ENCODE results near the gene INHBE. TPM values are rescaled to one million over a fixed set of nuclear protein-coding genes. Genes with fewer than 3 reads are reported as not detected.
"Not testable (repeated sequence)": the region's sequence is repeated elsewhere in the genome, so short reads cannot be mapped to it uniquely, and the experiment has no call there.

INHBE gene
- total RNA-seq, 4 donors from 2014 or later, result not detected

DNA sequence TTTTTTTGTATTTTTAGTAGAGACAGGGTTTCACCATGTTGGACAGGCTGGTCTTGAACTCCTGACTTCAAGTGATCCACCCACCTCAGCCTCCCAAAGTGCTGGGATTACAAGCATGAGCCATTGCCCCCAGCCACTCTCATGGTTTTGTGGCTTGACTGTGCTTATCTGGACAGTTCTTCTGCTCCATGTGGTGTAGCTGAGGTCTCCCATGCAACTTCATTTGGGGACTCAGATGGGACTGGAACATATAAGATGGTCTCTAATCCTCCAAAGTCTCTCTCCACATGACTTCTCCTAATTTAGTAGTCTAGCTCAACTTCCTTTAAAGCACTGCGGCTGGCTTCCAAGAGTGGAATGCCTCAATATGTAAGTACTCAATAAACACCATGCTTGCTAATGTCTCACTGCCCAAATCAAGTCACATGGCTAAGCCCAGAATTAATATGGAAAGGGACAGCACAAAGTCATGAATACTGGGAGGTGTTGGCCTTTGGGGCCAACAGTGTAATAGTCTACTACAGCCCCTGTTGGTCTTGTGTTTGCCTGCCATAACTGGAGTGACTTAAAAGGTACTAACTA is 13.2 kb upstream of the INHBE start:
- H3K27me3 ChIP-seq, result no peaks in the 10 kb centered on the region
- WGBS, 2 donors, result 50 to 82% methylated on average over 1 of the region's 1 CpG
- no peaks in the 10 kb centered on the region for H3K4me1 ChIP-seq
- no peak for TF ChIP-seq CTCF (IDR thresholded peaks at IDR 0.05)
- TF ChIP-seq EP300 (IDR thresholded peaks at IDR 0.05), result no peak
- TF ChIP-seq POLR2A (IDR thresholded peaks at IDR 0.05), result no peak
- DNase-seq (ENCODE audit: low spot score in 2 of 2), result no peak
- no peaks in the 10 kb centered on the region for H3K36me3 ChIP-seq
- H3K27ac ChIP-seq, result no peak overlapping the region
- peaks cover 0 to 7% (median 0%) of the 10 kb centered on the region in 4 donors for H3K9me3 ChIP-seq
- no peak overlapping the region for H3K4me3 ChIP-seq

- H3K27me3 ChIP-seq; H3K4me1 ChIP-seq; H3K4me3 ChIP-seq; H3K9me3 ChIP-seq; H3K36me3 ChIP-seq; H3K27ac ChIP-seq; DNase-seq (ENCODE audit: low spot score in 2 of 2): not testable (repeated sequence)
- 81% methylated on average over 6 of the region's 6 CpGs for WGBS, 2 donors
Measured at GRCh38 chr12:57444337-57444736, 10.8 kb upstream of the INHBE start.

GRCh38 chr12:57444744-57445143 is 10.4 kb upstream of the INHBE start:
- TF ChIP-seq EP300 (IDR thresholded peaks at IDR 0.05) (no peak), POLR2A (IDR thresholded peaks at IDR 0.05) (no peak), CTCF (IDR thresholded peaks at IDR 0.05) (no peak)
- H3K4me1 ChIP-seq, result no peaks in the 10 kb centered on the region
- 71 to 72% methylated on average over 5 of the region's 5 CpGs for WGBS, 2 donors
- no peak for DNase-seq (ENCODE audit: low spot score in 2 of 2)
- H3K9me3 ChIP-seq, result peaks cover 0 to 7% (median 0%) of the 10 kb centered on the region in 4 donors
- H3K27ac ChIP-seq, result no peak overlapping the region
- no peaks in the 10 kb centered on the region for H3K36me3 ChIP-seq
- no peaks in the 10 kb centered on the region for H3K27me3 ChIP-seq
- H3K4me3 ChIP-seq, result no peak overlapping the region

DNA sequence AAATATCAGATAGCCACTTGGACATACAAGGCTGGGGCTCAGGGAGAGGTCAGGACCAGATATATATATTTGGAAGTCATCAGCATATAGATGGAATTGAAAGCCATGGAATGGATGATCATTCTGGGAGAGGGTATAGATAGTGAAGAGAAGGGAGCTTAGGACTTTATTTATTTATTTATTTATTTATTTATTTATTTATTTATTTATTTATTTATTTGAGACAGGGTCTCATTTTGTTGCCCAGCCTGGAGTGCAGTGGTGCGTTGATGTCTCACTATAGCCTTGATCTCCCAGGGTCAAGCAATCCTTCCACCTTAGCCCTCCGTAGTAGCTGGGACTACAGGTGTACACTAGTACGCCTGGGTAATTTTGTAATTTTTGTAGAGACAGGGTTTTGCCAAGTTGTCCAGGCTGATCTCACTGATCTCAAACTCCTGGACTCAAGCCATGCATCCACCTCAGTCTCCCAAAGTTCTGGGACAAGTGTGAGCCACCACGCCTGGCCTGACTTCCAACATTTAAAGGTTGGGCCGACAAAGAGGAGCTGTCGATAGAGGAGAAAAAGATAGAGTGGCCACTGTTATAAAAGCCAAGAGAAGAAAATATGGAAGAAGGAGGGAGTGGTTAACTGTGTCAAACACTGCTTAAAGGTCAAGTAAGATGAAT is 8.7 kb upstream of the INHBE start:
- H3K36me3 ChIP-seq, result no peaks in the 10 kb centered on the region
- H3K27me3 ChIP-seq, result no peaks in the 10 kb centered on the region
- H3K9me3 ChIP-seq, result peaks cover 0 to 7% (median 0%) of the 10 kb centered on the region in 4 donors
- no peak overlapping the region for H3K4me3 ChIP-seq
- DNase-seq (ENCODE audit: low spot score in 2 of 2), result no peak
- H3K4me1 ChIP-seq, result no peaks in the 10 kb centered on the region
- no peak overlapping the region for H3K27ac ChIP-seq
- no peak for TF ChIP-seq EP300 (IDR thresholded peaks at IDR 0.05)
- no peak for TF ChIP-seq CTCF (IDR thresholded peaks at IDR 0.05)
- TF ChIP-seq POLR2A (IDR thresholded peaks at IDR 0.05), result no peak
- WGBS, 2 donors, result 95% methylated on average over 6 of the region's 6 CpGs

DNA sequence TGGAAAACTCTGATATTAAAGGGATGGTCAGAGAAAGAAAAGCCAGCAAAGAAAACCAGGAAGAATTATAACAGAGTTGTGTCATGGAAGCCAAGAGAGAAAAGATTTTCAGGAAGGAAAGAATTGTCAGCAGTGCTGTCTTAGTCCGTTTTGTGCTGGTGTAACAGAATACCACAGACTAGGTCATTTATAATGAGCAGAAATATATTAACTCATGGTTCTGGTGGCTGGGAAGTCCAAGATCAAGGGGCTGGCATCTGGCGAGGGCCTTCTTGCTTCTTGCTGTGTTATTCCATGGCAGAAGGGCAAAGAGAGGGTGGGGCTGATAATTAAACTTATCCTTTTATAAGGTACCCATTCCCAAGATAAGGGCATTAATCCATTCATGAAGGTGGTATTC is 6.4 kb upstream of the INHBE start:
- Histone ChIP-seq H3K36me3 (no peaks in the 10 kb centered on the region), H3K9me3 (no peaks in the 10 kb centered on the region), H3K4me1 (no peaks in the 10 kb centered on the region), H3K4me3 (no peak overlapping the region), H3K27ac (no peak overlapping the region), H3K27me3 (no peaks in the 10 kb centered on the region)
- WGBS, 2 donors, result 84 to 85% methylated on average over 2 of the region's 2 CpGs
- no peak for TF ChIP-seq CTCF (IDR thresholded peaks at IDR 0.05)
- no peak for TF ChIP-seq POLR2A (IDR thresholded peaks at IDR 0.05)
- no peak for TF ChIP-seq EP300 (IDR thresholded peaks at IDR 0.05)
- no peak for DNase-seq (ENCODE audit: low spot score in 2 of 2)
